Measurements from ENCODE around the gene INTS11.

INTS11 gene

DNA sequence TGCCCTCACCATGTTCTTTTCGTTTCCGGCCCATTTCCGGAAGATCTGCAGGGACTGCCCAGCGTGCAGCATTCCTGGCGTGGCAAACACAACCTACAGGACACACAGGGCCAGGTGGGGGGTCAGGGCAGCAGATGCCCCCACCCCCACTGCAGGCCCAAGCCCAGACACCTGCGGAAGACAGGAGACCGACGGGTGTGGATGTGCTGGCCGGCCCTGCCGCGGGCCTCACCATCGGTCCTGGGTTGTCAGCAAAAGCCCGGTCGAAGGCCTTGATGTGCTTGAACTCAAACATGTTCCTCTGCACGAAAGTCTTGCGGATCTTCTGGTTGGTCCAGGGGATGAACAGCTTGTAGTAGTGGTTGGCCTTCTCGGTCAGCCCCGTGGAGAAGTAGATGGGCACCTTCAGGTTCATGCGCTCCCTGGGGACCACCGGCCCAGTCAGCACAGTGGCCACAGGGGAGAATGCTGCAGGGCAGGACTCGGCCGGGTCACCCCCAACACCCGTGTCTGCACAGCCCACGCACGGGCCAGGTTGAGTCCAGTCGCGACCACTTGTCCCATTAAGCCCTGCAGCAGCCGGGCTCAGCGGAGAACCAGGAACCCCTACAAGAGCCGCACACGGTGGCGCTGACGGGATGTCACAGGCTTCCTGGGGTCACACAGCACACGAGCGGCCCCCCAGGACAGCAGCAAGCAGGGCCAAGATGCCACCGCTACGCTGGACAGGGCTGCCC lies 10.8 kb downstream of the INTS11 start:
- no peak for DNase-seq (ENCODE audit: low read depth, low spot score)
- TF ChIP-seq, protein P1, sequence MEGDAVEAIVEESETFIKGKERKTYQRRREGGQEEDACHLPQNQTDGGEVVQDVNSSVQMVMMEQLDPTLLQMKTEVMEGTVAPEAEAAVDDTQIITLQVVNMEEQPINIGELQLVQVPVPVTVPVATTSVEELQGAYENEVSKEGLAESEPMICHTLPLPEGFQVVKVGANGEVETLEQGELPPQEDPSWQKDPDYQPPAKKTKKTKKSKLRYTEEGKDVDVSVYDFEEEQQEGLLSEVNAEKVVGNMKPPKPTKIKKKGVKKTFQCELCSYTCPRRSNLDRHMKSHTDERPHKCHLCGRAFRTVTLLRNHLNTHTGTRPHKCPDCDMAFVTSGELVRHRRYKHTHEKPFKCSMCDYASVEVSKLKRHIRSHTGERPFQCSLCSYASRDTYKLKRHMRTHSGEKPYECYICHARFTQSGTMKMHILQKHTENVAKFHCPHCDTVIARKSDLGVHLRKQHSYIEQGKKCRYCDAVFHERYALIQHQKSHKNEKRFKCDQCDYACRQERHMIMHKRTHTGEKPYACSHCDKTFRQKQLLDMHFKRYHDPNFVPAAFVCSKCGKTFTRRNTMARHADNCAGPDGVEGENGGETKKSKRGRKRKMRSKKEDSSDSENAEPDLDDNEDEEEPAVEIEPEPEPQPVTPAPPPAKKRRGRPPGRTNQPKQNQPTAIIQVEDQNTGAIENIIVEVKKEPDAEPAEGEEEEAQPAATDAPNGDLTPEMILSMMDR (IDR thresholded peaks at IDR 0.05; ENCODE audit: low read depth, low read length) = no peak
- no peak overlapping the region for H3K4me3 ChIP-seq (ENCODE audit: low read depth, low read length)
- in situ Hi-C loops (cut with HindIII; ENCODE audit: low sequenced_read_pairs) = no loop called here

DNA sequence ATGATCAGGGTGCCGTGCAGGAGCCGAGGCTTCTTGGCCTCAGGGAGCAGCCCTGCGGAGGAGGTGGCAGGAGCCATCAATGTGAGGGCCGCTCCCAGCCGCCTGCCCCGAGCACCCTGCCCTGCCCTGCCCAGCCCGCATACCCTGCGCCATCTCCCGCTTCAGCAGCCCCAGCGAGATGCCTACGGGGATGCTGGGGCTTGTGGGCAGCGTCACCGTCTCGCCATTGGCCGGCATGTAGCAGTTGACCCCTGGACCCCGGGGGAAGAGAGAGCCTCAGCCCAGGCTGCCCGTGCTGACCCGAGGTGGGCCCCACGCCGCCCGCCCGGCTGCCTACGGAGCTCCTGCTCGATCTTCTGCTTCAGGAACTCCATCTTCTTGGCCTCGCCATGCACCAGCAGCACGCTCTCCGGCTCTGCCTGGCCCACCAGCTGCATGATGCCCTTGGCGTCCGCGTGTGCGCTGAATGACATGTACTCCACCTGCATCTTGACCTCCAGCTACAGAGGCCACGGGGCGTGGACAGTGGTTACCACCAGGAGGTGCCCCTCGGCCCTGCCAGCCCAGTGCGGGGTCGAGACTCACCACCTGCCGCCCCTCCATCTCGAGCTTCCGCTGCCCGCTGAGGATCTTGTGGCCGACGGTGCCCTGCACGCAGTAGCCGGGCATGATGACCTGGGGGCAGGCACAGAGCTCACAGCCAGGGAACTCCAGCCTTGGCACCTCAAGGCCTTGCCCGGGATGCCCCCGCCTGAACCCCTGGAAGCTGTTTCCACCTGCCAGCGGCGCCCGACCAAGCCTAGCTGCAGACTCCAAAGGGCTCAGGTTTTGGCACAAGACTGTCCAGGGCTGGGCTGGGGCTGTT lies 11.8 kb downstream of the INTS11 start:
- no peak overlapping the region for H3K4me3 ChIP-seq (ENCODE audit: low read depth, low read length)
- TF ChIP-seq, protein P1 (IDR thresholded peaks at IDR 0.05; ENCODE audit: low read depth, low read length) = no peak
- DNase-seq (ENCODE audit: low read depth, low spot score) = no peak
- in situ Hi-C loops (cut with HindIII; ENCODE audit: low sequenced_read_pairs) = no loop called here

DNA sequence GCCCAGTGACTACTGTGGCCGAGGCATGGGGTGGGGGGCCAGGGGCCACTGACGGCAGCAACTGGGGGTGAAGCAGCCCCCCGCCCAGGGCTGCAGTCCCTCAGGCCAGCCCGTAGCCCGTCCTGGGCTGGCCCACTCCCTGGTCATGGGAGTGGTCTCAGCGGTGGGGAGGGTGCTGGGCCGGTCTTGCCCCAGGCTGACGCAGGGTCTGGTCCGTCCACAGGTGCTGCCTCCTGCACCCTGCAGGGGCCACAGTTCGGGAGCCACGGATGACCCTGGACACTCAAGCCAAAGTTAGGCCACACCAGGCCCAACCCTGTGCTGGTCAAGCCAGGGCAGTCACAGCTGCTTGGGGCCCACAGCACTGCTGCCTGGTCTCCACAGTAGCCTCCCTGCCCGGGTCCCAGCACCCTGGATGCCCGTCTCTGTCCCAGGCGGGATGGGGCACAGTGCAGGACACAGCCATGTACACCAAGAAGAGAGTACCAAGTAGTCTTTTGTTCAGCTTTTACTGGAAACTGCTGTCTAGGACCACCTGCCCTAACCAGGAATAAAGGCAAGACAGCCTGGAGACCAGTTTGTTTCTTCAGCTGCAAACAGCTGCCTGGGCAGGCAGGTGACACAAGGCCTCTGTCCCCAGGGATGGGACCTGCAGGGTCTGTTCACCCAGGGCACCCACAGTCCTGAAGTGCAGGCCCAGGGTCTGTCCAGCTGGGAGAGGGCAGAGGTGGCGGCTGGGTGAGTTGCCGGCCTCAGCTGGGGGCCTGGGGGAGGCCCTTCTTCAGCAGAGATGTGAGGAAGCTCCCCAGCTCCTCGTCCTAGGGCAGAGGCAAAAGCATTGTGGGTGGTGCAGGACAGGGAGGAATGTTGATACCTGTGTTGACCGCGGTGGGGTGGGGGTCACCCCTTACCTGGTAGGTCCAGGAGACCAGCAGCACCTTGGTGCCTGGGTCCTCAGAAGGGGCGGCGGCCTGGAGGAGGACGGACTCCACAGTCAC lies 13.1 kb downstream of the INTS11 start:
- no peak for DNase-seq (ENCODE audit: low read depth, low spot score)
- no peak overlapping the region for H3K4me3 ChIP-seq (ENCODE audit: low read depth, low read length)
- TF ChIP-seq, protein P1 (IDR thresholded peaks at IDR 0.05; ENCODE audit: low read depth, low read length) = no peak
- in situ Hi-C loops (cut with HindIII; ENCODE audit: low sequenced_read_pairs) = no loop called here

DNA sequence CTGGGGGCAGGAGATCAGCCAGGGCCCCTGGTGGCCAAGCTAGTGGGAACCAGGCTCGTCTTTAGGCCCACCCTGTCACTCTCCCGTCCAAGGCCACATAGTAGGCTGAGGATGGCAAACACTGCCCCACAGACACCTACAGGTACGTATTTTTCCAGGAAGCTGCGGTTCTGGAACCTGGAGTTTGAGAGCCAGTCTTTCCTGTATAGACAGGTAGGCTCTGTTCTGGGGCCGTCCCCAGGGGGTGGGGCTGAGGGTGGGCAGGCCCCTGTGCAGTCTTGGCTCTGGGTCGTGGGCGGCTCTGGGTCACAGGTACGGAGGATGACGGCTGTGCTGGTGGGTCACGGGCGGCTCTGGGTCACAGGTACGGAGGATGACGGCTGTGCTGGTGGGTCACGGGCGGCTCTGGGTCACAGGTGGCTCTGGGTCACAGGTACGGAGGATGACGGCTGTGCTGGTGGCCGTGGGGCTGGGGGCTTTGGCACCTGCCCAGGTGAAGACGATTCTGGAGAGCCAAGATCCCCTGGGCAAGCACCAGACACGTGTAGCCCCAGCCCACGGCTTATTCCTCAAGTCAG lies 13.9 kb downstream of the INTS11 start:
- DNase-seq (ENCODE audit: low read depth, low spot score) = no peak
- H3K4me3 ChIP-seq (ENCODE audit: low read depth, low read length) = no peak overlapping the region

DNA sequence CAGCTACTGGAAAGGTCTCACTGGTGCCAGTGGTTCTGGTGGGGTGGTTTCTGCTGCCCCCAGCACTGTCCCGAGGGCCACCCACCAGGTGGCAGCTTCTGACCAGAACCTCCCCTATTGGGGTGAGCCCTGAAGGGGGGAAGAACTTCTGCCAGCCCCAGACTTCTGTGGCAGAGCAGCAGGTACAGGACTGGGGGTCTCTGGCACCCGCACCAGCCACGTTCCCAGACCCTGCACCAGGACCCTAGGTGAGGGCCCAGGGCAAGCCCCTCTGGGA lies 14.4 kb downstream of the INTS11 start:
- in situ Hi-C loops (cut with HindIII; ENCODE audit: low sequenced_read_pairs) = no loop called here
- no peak overlapping the region for H3K4me3 ChIP-seq (ENCODE audit: low read depth, low read length)
- no peak for DNase-seq (ENCODE audit: low read depth, low spot score)
- TF ChIP-seq, protein P1 (IDR thresholded peaks at IDR 0.05; ENCODE audit: low read depth, low read length) = no peak

More for the DNA sequence above, 13.9 kb downstream of the INTS11 start:
- TF ChIP-seq, protein P1 (IDR thresholded peaks at IDR 0.05; ENCODE audit: low read depth, low read length) = no peak
- in situ Hi-C loops (cut with HindIII; ENCODE audit: low sequenced_read_pairs) = no loop called here
